ENCODE results near the gene RIIAD1.
A peak's percentile ranks its signal among the peaks of the same experiment; 100 is the strongest.
"Not testable (repeated sequence)": the region's sequence is repeated elsewhere in the genome, so short reads cannot be mapped to it uniquely, and the experiment has no call there.

RIIAD1 gene

GRCh38 chr1:151759241-151759640 is 37.9 kb downstream of the RIIAD1 start:
- H3K4me3 ChIP-seq (ENCODE audit: low read depth, low read length): no peak overlapping the region
- DNase-seq (ENCODE audit: low read depth, low spot score): no peak
- TF ChIP-seq, protein P1, sequence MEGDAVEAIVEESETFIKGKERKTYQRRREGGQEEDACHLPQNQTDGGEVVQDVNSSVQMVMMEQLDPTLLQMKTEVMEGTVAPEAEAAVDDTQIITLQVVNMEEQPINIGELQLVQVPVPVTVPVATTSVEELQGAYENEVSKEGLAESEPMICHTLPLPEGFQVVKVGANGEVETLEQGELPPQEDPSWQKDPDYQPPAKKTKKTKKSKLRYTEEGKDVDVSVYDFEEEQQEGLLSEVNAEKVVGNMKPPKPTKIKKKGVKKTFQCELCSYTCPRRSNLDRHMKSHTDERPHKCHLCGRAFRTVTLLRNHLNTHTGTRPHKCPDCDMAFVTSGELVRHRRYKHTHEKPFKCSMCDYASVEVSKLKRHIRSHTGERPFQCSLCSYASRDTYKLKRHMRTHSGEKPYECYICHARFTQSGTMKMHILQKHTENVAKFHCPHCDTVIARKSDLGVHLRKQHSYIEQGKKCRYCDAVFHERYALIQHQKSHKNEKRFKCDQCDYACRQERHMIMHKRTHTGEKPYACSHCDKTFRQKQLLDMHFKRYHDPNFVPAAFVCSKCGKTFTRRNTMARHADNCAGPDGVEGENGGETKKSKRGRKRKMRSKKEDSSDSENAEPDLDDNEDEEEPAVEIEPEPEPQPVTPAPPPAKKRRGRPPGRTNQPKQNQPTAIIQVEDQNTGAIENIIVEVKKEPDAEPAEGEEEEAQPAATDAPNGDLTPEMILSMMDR (IDR thresholded peaks at IDR 0.05; ENCODE audit: low read depth, low read length): no peak
- in situ Hi-C loops (cut with HindIII; ENCODE audit: low sequenced_read_pairs): no loop called here

DNA sequence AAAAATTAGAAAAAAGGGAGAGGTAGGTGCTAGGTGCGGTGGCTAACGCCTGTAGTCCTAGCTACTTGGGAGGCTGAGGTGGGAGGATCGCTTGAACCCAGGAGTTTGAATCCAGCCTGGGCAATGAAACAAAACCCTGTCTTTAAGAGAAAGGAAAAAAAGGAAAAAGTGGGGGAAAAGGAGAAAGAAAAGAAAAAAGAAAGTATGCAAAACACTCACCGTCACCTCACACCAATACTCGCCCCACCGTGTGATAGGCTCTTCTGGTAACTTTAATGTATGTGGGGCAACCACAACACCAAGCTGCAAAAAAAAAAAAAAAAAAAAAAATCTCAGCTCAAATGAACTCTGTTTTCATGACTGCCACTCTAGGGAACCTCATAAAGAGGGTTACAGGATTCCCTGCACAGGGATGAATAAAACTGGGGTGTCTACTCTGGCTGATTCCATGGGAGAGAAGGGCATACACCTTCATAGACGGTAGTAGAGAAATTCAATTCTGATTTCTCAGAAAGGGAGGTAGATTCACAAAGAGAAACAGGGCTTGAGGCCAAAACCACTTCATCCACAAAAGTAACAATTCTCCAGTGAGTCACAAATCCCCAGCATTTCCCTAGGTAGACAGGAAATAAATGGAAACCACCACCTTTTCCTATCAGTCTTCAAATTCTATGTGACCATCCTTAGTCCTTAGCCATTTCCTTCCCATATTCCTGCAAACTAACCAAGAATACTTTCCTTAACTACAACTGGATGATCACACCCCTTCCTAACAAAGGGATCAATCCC is 39.5 kb downstream of the RIIAD1 start:
- no peak overlapping the region for H3K4me3 ChIP-seq (ENCODE audit: low read depth, low read length)
- no peak for DNase-seq (ENCODE audit: low read depth, low spot score)
- in situ Hi-C loops (cut with HindIII; ENCODE audit: low sequenced_read_pairs): no loop called here
- TF ChIP-seq, protein P1 (IDR thresholded peaks at IDR 0.05; ENCODE audit: low read depth, low read length): no peak

- in situ Hi-C loops (cut with HindIII; ENCODE audit: low sequenced_read_pairs): no loop called here
- TF ChIP-seq, protein P1 (IDR thresholded peaks at IDR 0.05; ENCODE audit: low read depth, low read length): no peak
- H3K4me3 ChIP-seq (ENCODE audit: low read depth, low read length): peak within 1 kb of the TSS; percentile 87
- peak; percentile 77 for DNase-seq (ENCODE audit: low read depth, low spot score)
These were observed 41.9 kb downstream of the RIIAD1 start, which contains the start of gene MRPL9 for GRCh38 chr1:151762941-151763921. TSS of gene MRPL9 (minus strand) at chr1:151763496. CDS start at chr1:151763479, 17 bp downstream.

DNA sequence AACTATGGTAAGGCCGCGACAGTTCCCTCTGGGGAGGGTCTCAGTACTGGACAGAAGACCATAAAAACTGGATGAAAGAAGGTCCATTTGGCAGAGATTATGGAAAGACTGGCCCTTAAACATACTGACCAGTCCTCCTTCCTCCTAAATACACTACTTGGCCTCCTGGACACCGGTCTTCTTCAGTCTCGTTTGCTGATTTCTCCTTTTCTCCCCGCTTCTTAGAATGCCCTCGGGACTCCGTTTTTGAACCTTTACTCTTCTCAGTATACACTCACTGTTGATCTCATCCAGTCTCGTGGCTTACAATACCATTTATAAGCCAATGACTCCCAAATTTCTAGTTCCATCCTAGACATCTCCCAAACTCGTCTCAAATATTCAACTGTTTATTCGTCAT is 42.7 kb downstream of the RIIAD1 start:
- no peak for DNase-seq (ENCODE audit: low read depth, low spot score)
- in situ Hi-C loops (cut with HindIII; ENCODE audit: low sequenced_read_pairs): no loop called here
- TF ChIP-seq, protein P1 (IDR thresholded peaks at IDR 0.05; ENCODE audit: low read depth, low read length): no peak
- H3K4me3 ChIP-seq (ENCODE audit: low read depth, low read length): peak overlapping the region; percentile 87

DNA sequence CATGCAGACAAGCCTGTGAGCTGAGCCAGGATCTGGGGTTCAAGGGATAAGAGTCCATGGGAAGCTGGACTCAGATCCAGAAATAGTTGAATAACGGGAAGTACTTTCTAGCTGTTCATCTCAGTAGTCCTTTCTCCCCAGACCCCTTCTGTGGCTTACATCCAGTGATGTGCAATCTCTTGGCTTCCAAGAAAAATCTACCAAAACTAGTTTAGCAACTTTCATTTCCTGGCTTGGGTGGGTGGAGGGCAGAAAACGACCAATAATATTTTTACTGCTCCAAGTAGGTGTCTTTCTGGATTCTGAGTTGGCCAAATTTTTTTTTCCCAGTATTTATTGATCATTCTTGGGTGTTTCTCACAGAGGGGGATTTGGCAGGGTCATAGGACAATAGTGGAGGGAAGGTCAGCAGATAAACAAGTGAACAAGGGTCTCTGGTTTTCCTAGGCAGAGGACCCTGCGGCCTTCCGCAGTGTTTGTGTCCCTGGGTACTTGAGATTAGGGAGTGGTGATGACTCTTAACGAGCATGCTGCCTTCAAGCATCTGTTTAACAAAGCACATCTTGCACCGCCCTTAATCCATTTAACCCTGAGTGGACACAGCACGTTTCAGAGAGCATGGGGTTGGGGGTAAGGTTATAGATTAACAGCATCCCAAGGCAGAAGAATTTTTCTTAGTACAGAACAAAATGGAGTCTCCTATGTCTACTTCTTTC is 47.2 kb downstream of the RIIAD1 start:
- H3K4me3 ChIP-seq (ENCODE audit: low read depth, low read length); in situ Hi-C loops (cut with HindIII; ENCODE audit: low sequenced_read_pairs); DNase-seq (ENCODE audit: low read depth, low spot score): not testable (repeated sequence)

DNA sequence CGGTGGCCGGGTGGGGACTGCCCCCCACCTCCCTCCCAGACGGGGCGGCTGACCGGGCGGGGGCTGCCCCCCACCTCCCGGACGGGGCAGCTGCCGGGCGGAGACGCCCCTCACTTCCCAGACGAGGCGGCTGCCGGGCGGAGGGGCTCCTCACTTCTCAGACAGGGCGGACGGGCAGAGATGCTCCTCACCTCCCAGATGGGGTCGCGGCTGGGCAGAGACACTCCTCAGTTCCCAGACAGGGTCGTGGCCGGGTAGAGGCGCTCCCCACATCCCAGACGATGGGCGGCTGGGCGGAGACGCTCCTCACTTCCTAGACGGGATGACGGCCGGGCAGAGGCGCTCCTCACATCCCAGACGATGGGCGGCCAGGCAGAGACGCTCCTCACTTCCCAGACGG is 47.9 kb downstream of the RIIAD1 start:
- in situ Hi-C loops (cut with HindIII; ENCODE audit: low sequenced_read_pairs); DNase-seq (ENCODE audit: low read depth, low spot score); H3K4me3 ChIP-seq (ENCODE audit: low read depth, low read length): not testable (repeated sequence)

DNA sequence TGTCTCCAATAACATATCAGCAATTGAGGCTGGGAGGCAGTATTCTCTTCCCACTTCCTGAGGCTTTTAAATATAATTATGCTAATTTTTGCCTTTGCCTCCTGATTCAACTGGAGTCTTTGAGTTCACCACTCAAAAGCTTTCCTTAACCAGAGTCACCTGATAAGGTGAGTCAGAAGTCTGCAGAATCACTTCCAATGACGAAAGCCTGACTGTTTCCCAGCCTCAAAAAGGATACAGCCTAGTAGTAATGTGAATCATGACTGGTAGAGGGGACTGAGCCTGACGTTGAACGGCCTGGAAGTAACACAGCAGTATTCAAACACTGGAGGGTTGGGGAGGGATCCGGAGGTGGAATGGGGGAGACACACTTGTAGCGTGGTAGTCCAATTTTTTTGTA is 52.4 kb downstream of the RIIAD1 start:
- DNase-seq (ENCODE audit: low read depth, low spot score): peak; percentile 35
- in situ Hi-C loops (cut with HindIII; ENCODE audit: low sequenced_read_pairs): no loop called here
- TF ChIP-seq, protein P1 (IDR thresholded peaks at IDR 0.05; ENCODE audit: low read depth, low read length): no peak
- no peak overlapping the region for H3K4me3 ChIP-seq (ENCODE audit: low read depth, low read length)

Data from astrocyte of the spinal cord (primary cell).